Activated CD8-positive, alpha-beta T cell treated with anti-CD3 and anti-CD28 coated beads for 36 hours (primary cell): ENCODE data around the gene NCK2. TPM values are rescaled to one million over a fixed set of nuclear protein-coding genes. Genes with fewer than 3 reads are reported as not detected.

ENCODE experiments used
- ATAC-seq: fragments of 200-7000 bp; cut with Tn5 transposase; one replicate; pipeline ENCODE4 v1.10.0; 2021; ENCODE audit warnings: mild to moderate bottlenecking, moderate library complexity
- CTCF ChIA-PET: fragments of 350-600 bp; sonication (Branson Sonifier 250); formaldehyde crosslinking; loops from one replicate; lab custom pipeline; 2021; ENCODE audit warnings: antibody characterized with exemption; lab: Charles Lee
- POLR2A ChIA-PET: fragments of 350-600 bp; sonication (Branson Sonifier 250); formaldehyde crosslinking; loops from one replicate; lab custom pipeline; 2021; ENCODE audit warnings: antibody characterized with exemption; lab: Charles Lee
- DNase-seq: peaks from one replicate; pipeline ENCODE4 v3.0.0-alpha.2; 2020
- H3K27ac Mint-ChIP-seq: one replicate; pipeline ENCODE4 v1.8.0; 2021; ENCODE audit warnings: mild to moderate bottlenecking, mixed read lengths
- H3K27me3 Mint-ChIP-seq: one replicate; pipeline ENCODE4 v1.8.0; 2021; ENCODE audit warnings: mixed read lengths
- H3K36me3 Mint-ChIP-seq: one replicate; pipeline ENCODE4 v1.8.0; 2021; ENCODE audit warnings: low read depth, mixed read lengths
- H3K4me1 Mint-ChIP-seq: one replicate; pipeline ENCODE4 v1.8.0; 2021; ENCODE audit warnings: low read depth, mixed read lengths
- H3K4me3 Mint-ChIP-seq: one replicate; pipeline ENCODE4 v1.8.0; 2021; ENCODE audit warnings: mild to moderate bottlenecking, moderate library complexity, mixed read lengths
- H3K9me3 Mint-ChIP-seq: one replicate; pipeline ENCODE4 v1.8.0; 2021; ENCODE audit warnings: mixed read lengths
- CTCF ChIP-seq: fragments of 200-600 bp; IDR thresholded peaks from one replicate; pipeline ENCODE4 v1.8.0; 2022; ENCODE audit warnings: antibody characterized with exemption, mild to moderate bottlenecking
- intact Hi-C: fragments of 100-400 bp; cut with micrococcal nuclease; formaldehyde crosslinking; loops from one replicate; pipeline ENCODE4 v1.10.0; 2022
- total RNA-seq, 2 experiments: library from RNA; stranded (reverse); gene quantifications; one replicate each; pipeline ENCODE4 v1.2.3, GENCODE V29; 2021

Gene NCK2
- total RNA-seq = 10 to 100 TPM; 68.3 to 69.7 TPM

- intact Hi-C loops = loop anchor here (5.0 to 10.0 kb wide), 4 partner anchors 112 to 342 kb away; no protein-coding TSS in a partner anchor
- Mint-ChIP-seq H3K4me1 (peaks cover 58% of the 10 kb centered on the region), H3K36me3 (peaks cover 42% of the 10 kb centered on the region), H3K9me3 (no peaks in the 10 kb centered on the region), H3K27ac (peak within 1 kb of the TSS; percentile 98), H3K27me3 (no peaks in the 10 kb centered on the region), H3K4me3 (peak within 1 kb of the TSS; percentile 94)
- no peak for TF ChIP-seq CTCF
- ATAC-seq (peak; percentile 1), DNase-seq (peak; percentile 59)
- ChIA-PET CTCF (interaction anchor here (1.3 to 3.4 kb wide), 6 partner anchors 14 to 113 kb away, joined by 5 to 14 read pairs (median 6); no protein-coding TSS in a partner anchor), POLR2A (interaction anchor here (0.8 to 4.5 kb wide), 27 partner anchors 8 to 415 kb away, joined by 3 to 63 read pairs (median 5); no protein-coding TSS in a partner anchor)
Measured at GRCh38 chr2:105744909-105745853, at the start of gene NCK2. Gene NCK2, plus strand, starts transcription at chr2:105744912. Its CDS starts 110,152 bp downstream, at chr2:105855064.

GRCh38 chr2:105697781-105698449 is 46.8 kb upstream of the NCK2 start:
- ATAC-seq (no peak), DNase-seq (no peak)
- H3K27ac Mint-ChIP-seq = no peak overlapping the region
- intact Hi-C loops = no loop called here
- ChIA-PET POLR2A (no interaction called here), CTCF (no interaction called here)
- no peaks in the 10 kb centered on the region for H3K4me1 Mint-ChIP-seq
- no peaks in the 10 kb centered on the region for H3K36me3 Mint-ChIP-seq
- H3K9me3 Mint-ChIP-seq = peaks cover 2% of the 10 kb centered on the region
- H3K4me3 Mint-ChIP-seq = no peak overlapping the region
- peaks cover 2% of the 10 kb centered on the region for H3K27me3 Mint-ChIP-seq
- TF ChIP-seq CTCF = no peak

GRCh38 chr2:105698820-105699219 is 45.9 kb upstream of the NCK2 start:
- no peak for DNase-seq
- Mint-ChIP-seq H3K27ac (no peak overlapping the region), H3K27me3 (peaks cover 2% of the 10 kb centered on the region), H3K9me3 (peaks cover 2% of the 10 kb centered on the region), H3K4me1 (no peaks in the 10 kb centered on the region), H3K36me3 (no peaks in the 10 kb centered on the region), H3K4me3 (no peak overlapping the region)
- ChIA-PET CTCF (no interaction called here), POLR2A (no interaction called here)
- intact Hi-C loops = no loop called here
- TF ChIP-seq CTCF = no peak
- ATAC-seq = no peak

- intact Hi-C loops = no loop called here
- ATAC-seq (no peak), DNase-seq (no peak)
- Mint-ChIP-seq H3K36me3 (no peaks in the 10 kb centered on the region), H3K9me3 (peaks cover 2% of the 10 kb centered on the region), H3K27ac (no peak overlapping the region), H3K4me1 (no peaks in the 10 kb centered on the region), H3K4me3 (no peak overlapping the region), H3K27me3 (peaks cover 2% of the 10 kb centered on the region)
- ChIA-PET POLR2A (interaction anchor here (0.9 kb wide), 1 partner anchor 12 kb away, joined by 3 read pairs; no protein-coding TSS in a partner anchor), CTCF (interaction anchor here (1.5 kb wide), 1 partner anchor 12 kb away, joined by 3 read pairs; no protein-coding TSS in a partner anchor)
- TF ChIP-seq CTCF = no peak
Measured at GRCh38 chr2:105701042-105701441, 43.7 kb upstream of the NCK2 start.
